Measurements from ENCODE around the gene NHLH2.

Gene NHLH2

GRCh38 chr1:115810609-115811008 is 30.3 kb downstream of the NHLH2 start:
- no peak for DNase-seq (ENCODE audit: low read depth)
- H3K4me3 ChIP-seq (ENCODE audit: control insufficient read depth, low read depth, low read length), result no peak overlapping the region
- TF ChIP-seq CTCF (IDR thresholded peaks at IDR 0.05; ENCODE audit: control insufficient read depth, insufficient read depth, low read depth, low read length, missing control alignments), result no peak

GRCh38 chr1:115809847-115810246 is 31.1 kb downstream of the NHLH2 start:
- no peak overlapping the region for H3K4me3 ChIP-seq (ENCODE audit: control insufficient read depth, low read depth, low read length)
- TF ChIP-seq CTCF (IDR thresholded peaks at IDR 0.05; ENCODE audit: control insufficient read depth, insufficient read depth, low read depth, low read length, missing control alignments), result no peak
- no peak for DNase-seq (ENCODE audit: low read depth)

GRCh38 chr1:115809076-115809475 is 31.9 kb downstream of the NHLH2 start:
- no peak for TF ChIP-seq CTCF (IDR thresholded peaks at IDR 0.05; ENCODE audit: control insufficient read depth, insufficient read depth, low read depth, low read length, missing control alignments)
- no peak for DNase-seq (ENCODE audit: low read depth)
- H3K4me3 ChIP-seq (ENCODE audit: control insufficient read depth, low read depth, low read length), result no peak overlapping the region

GRCh38 chr1:115807723-115808122 is 33.2 kb downstream of the NHLH2 start:
- peak; percentile 75 for TF ChIP-seq CTCF (IDR thresholded peaks at IDR 0.05; ENCODE audit: control insufficient read depth, insufficient read depth, low read depth, low read length, missing control alignments)
- DNase-seq (ENCODE audit: low read depth), result peak; percentile 46
- no peak overlapping the region for H3K4me3 ChIP-seq (ENCODE audit: control insufficient read depth, low read depth, low read length)

- TF ChIP-seq CTCF (IDR thresholded peaks at IDR 0.05; ENCODE audit: control insufficient read depth, insufficient read depth, low read depth, low read length, missing control alignments), result no peak
- no peak for DNase-seq (ENCODE audit: low read depth)
- H3K4me3 ChIP-seq (ENCODE audit: control insufficient read depth, low read depth, low read length), result no peak overlapping the region
These were observed 35.3 kb downstream of the NHLH2 start for GRCh38 chr1:115805597-115805996.

GRCh38 chr1:115802416-115802815 is 38.5 kb downstream of the NHLH2 start:
- DNase-seq (ENCODE audit: low read depth), result no peak
- no peak overlapping the region for H3K4me3 ChIP-seq (ENCODE audit: control insufficient read depth, low read depth, low read length)
- no peak for TF ChIP-seq CTCF (IDR thresholded peaks at IDR 0.05; ENCODE audit: control insufficient read depth, insufficient read depth, low read depth, low read length, missing control alignments)

GRCh38 chr1:115797486-115797885 is 43.4 kb downstream of the NHLH2 start:
- DNase-seq (ENCODE audit: low read depth), result no peak
- no peak for TF ChIP-seq CTCF (IDR thresholded peaks at IDR 0.05; ENCODE audit: control insufficient read depth, insufficient read depth, low read depth, low read length, missing control alignments)
- no peak overlapping the region for H3K4me3 ChIP-seq (ENCODE audit: control insufficient read depth, low read depth, low read length)

Data from AG09309 (cell line).